22Rv1 (cell line): ENCODE data around the gene NUDT4B.
"Not testable (repeated sequence)": the region's sequence is repeated elsewhere in the genome, so short reads cannot be mapped to it uniquely, and the experiment has no call there.

Source experiments
- H3K27ac ChIP-seq: fragments of 450-650 bp; 2 replicates; pipeline ENCODE4 v1.5.1; 2017

NUDT4B gene

DNA sequence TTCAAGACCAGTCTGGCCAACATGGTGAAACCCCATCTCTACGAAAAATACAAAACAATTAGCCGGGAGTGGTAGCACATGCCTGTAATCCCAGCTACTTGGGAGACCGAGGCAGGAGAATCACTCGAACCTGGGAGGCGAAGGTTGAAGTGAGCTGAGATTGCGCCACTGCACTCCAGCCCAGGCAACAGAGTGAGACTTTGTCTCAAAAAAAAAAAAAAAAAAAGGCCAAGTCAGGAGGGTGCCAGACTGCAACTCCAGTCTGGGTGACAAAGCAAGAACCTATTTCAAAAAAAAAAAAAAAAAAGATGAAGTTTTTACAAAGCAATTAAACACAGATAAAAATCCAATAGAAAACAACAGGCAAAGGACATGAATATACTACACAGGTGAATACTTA lies 9.9 kb upstream of the NUDT4B start:
- H3K27ac ChIP-seq: not testable (repeated sequence)

DNA sequence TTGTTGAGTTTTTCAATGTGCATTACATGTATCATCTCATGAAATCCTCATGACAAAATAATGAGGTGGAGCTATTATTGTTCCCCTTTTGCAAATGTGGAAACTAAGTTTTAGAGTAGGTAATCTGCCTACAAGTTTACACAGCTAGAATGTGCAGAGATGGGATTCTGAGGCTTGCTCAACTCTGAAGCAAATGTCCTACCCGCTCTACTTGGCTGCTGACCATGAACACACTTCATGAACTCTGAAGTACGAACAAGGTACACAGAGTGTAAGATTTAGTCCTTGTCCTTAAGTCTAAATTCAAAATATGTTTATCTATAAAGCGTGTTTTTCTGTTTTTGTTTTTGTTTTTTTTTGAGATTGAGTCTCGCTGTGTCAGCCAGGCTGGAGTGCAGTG lies 5.4 kb upstream of the NUDT4B start:
- not testable (repeated sequence) for H3K27ac ChIP-seq

DNA sequence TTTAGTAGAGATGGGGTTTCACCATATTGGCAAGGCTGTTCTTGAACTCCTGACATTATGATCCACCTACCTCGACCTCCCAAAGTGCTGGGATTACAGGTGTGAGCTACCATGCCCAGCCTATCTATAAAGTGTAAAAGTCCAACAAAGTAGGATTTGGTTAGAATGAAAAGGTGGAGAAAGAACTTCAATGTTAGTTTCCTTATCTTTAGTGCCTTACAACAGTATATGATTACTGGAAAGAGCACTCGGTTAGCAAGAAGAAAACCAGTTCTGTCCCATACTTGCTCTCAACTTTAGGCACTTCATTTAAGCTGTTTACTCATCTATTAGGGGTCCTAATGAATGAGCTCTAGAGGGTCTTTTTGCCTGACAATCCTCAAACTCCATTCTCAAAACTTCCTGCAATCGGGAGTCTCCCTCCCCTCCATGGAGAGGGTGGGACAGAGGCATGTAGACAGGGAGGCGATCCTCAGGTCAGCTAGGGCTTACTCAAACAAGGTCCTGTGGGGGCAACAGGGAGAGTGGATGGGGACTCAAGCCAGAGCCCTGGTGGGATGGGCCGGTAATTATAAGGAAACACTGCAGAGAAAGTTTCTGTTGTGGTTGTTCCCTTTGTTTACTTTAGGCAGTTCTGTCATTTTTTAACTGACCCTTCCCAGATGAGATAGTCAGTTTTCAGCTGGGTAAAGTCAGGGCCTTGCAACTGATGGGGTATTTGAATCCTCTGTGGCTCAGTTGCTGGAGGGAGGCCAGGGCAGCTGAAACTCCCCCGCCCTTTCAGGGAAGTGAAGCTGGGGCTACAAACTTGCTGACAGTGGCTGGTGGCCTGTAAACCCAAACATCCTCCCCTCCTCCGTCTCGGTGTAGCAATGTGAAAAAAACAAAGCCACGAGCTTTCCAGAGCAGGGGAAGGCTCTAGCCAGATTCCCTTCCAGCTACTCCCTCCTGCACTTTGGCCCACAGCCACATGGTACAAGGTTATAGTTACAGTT lies 4.6 kb upstream of the NUDT4B start:
- H3K27ac ChIP-seq: not testable (repeated sequence)

DNA sequence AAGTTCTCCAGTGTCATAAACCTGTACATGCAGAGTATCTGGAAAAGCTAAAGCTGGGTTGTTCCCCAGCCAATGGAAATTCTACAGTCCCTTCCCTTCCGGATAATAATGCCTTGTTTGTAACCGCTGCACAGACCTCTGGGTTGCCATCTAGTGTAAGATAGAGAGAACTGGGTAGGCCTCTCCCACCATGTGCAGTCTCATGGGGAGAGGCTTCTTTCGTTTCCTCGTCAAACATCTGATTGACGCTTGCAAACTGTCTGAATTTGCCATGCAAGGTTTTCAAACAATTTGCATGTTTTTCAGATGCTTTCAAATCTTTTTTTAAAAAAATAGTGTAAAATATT lies 734 bp downstream of the NUDT4B start:
- H3K27ac ChIP-seq: not testable (repeated sequence)

DNA sequence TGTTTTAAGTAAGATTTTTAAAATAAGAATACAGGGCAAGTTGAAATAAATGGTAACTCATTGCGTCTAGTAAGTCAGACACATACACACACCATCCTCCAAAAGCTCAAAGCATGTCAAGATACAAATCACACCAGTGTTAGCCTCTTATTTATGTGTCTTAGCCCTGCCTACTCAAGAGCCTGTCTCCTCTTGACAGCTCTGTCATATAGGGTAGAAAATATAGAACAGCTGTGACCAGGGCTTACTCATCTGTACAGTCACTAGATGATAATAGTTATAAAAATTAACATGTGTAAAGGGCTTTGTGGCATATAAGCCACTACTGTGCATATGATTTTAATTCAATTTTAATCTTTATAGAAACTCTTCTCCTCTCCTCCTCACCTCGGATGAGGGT lies 7.7 kb downstream of the NUDT4B start:
- not testable (repeated sequence) for H3K27ac ChIP-seq

DNA sequence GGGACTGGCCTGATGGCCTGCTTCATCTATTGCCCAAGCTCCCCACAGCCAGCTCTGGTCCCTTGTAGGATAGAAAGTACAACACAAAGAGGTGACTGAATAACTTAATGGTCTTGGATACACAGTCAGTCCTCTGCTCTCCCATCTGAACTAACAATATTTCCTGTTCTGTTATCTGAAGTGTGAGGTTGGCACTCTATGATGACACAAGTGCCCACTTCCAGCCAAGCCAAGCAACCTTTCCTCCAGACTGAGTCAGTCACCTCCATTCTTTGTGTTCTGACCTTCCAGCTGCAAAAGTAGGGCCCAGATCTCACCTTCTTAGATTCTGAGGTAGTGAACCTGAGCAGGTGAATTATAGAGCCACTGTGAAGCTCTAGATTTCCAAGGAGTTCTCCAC lies 8.9 kb downstream of the NUDT4B start:
- not testable (repeated sequence) for H3K27ac ChIP-seq

DNA sequence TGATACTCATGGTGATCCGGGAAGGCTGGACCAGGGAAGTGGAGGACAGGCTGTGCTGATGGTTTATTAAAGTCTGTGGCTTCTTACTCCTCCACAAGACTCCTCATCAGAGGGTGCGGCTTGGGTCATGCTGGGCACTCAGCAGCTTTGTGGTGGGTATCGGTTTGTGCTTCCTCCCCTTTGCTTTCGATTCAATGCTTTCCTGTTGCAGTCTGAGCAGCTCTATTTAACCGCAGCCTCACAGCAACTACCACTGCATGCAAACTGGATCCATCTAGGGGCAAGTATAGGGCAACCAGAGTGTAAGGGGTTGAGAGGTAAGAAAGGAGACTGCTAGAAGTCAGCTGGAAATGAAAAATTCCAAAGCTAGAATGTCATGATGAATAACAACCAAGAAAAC lies 9.8 kb downstream of the NUDT4B start:
- H3K27ac ChIP-seq: not testable (repeated sequence)

DNA sequence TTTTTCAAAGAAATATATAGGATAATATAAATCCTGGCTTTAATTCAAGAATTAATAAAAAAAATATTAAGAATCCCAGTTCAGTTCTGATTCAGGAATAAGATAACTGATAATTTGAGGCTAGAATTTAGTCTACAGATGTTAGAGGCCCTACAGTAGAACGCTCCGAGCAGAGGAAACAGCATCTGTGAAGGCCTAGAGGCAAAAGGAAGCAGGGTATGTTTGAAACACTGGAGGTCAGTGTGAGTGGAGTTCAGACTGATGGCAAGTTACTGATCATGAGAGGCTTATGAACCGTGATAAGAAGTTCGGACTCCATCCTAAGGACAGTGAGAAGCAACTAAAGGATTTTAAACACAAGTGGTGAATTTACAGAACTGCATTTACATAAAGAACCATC lies 10.4 kb downstream of the NUDT4B start:
- not testable (repeated sequence) for H3K27ac ChIP-seq

DNA sequence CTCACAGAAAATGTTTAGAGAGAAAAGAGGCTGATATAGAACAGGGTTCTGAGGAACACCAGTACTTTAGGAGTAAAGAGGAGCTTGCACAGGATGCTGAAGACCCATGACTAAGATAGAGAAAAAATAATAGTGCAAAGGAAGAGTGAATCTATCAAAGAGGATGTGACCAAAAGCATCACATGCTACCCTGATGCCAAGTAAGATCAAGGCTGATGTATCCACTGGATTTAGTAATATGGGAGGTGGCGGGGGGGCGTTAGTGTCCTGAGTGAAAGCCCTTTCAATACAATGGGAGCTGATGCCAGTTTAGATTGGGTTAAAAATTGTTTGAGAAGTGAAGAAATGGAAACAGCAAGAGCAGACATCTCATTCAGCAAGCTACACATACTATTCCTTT lies 11.2 kb downstream of the NUDT4B start:
- not testable (repeated sequence) for H3K27ac ChIP-seq

DNA sequence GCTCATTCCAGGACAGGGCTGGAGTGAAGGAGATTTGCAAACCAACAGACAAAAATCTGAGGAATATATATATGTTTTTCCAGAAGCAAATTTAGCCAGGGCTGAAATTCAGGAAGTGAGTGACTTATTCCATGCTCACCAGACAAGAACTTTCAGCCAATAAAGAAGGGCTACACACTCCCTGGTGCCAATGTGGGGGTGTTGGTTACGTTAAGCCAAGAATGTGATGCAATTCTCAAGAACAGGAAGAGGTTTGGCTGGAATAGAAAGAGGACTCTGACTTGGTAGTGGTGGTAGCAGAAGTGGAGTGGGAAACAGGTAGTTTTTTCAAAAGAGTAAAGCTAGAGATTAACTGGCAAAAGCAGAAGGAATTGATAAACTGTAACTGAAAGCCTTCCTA lies 11.6 kb downstream of the NUDT4B start:
- H3K27ac ChIP-seq: not testable (repeated sequence)

DNA sequence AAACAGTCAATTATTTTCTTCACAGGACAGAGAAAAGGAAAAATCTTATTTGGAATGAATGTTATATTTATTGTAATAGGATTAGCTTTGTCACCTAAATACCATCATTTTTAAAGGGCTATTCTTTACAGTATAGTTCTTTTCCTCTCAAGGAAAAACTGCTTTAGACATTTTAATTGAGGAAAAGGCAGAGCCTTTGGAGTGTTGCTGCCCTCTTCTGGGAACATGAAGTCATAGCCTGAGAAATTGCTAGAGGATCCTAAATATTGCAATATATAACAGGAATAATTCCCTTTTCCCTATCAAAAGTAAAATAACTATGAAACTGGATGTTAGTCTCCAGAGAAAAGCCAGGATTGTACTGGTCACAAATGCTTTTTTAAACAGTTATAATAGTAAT lies 12.8 kb downstream of the NUDT4B start:
- not testable (repeated sequence) for H3K27ac ChIP-seq

DNA sequence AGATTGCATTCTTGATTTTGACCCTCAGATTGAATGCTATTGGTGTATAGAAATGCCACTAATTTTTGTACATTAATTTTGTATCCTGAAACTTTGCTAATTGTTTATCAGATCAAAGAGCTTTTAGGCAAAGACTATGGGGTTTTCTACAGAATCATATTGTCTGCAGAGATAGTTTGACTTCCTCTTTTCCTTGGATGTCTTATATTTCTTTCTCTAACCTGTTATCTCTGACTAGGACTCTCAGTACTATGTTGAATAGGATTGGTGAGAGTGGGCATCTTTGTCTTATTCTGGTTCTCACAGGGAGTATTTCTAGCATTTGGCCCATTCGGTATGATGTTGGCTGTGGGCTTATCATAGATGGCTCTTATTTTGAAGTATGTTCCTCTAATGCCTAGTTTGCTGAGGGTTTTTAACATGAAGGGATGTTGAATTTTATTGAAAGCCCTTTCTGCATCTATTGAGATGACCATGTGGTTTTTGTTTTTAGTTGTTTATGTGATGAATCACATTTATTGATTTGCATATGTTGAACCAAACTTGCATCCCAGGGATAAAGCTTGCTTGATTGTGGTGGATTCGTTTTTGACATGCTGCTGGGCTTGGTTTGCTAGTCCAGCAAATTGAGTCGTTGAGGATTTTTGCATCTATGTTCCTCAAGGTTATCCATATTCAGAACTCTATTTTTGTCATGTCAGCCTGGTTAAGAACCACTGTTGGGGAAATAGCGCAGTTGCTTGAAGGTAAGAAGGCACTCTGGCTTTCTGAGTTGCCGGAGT lies 16.9 kb downstream of the NUDT4B start:
- H3K27ac ChIP-seq: not testable (repeated sequence)

DNA sequence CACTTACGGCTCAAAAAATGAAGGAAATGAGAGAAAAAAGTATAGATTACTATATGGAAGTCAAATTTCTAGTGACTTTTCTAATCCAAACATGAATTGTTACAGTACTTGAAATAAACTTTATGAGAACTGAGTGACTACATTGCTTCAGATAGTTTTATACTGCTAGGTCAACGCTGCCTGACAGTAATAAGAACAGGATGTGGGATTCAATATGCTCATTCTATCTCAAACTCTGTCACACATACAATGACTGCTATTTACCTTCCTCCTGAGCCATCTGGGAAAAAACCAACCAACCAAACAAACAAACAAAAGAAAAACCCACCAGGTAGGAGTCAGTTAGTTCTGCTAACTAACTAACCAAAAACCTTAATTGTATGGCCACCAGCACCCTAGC lies 20.0 kb downstream of the NUDT4B start:
- H3K27ac ChIP-seq: not testable (repeated sequence)

DNA sequence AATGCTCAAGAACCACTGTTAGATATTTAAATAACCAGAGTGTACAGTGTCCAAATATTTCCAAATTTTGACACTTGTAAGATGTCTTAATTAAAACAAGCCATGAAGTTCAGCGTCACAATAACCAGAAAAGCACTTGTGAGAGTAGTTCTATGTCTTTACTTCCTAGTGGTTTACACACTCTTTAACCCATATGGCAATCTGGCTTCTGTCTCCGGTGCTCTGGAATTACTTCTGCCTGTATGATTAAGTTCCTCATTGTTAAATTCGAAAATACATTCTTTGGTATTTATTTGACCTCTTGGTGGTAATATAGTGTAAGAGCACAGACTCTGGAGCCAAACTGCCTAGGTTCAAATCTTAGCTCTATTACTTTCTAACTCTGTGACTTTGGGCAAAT lies 20.9 kb downstream of the NUDT4B start:
- H3K27ac ChIP-seq: not testable (repeated sequence)

DNA sequence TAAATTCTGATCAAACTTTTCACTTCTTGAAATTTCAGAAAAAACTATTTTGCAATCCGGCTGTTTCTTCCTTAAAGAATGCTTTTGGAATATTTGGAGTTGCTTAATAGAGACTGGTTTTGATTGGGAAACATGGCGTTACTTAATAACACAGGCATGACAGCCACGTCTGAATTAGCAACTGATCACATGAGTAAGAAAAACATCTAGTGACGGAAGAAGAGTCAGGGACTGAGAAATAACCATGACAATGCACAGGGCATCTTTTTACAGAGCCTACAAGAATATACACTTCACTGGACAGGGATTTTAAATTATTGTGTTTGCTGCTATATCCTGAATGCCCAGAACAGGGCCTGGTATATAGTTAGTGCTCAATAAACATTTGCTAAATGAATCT lies 25.1 kb downstream of the NUDT4B start:
- H3K27ac ChIP-seq: not testable (repeated sequence)

DNA sequence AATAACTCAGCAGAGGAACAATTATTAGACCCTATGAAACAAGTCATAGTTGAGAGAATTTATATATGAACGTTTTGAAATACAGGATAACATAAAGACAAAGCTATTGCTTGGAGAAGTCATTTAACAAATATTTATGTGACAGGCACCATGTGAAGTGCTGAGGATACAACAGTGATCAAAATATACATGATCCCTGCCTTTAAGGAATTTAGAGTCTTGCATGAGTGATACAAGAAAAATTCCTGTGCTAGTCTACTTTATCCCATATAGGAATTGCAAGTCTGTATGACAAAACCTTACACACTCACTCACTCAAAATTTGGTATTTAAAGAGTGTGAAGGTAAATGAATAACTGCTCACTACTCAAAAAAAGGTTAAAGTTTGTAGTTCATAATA lies 25.5 kb downstream of the NUDT4B start:
- not testable (repeated sequence) for H3K27ac ChIP-seq

DNA sequence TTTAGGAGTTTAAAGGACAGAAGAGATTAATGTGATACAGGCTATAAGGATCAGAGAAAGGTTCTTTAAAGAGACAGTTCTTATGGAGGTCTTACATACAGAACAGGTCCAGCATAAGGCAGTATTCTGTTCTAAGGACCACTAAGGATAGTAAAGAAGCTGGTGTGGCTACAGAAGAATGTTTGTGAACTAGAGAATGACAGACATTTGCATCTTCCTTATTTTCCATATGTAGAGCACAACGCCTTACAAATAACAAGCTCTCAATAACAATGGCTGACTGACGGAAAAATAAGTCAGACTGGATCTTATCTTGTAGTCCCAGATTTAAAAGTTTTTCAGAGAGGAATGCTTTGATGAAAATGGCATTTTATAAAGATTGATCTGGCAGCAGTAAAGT lies 26.7 kb downstream of the NUDT4B start:
- not testable (repeated sequence) for H3K27ac ChIP-seq

DNA sequence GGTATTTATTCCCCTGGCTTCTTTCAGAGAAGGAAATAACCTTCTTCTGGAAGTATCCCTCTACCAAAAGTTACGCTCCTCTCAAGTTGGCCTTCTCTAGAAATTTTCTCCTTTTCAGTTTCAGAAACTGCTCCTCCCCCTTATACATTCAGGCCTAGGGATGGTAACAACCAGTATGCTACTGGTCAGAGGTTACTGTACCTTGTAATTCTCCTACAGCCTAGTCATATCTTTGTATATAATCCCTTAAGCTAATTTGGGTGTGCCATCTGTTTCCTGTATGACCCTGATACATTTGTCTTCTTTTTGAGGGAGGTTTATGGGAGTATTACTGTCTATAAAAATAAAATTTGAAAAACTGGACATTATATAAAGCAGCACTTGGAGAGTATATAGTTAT lies 29.1 kb downstream of the NUDT4B start:
- not testable (repeated sequence) for H3K27ac ChIP-seq

DNA sequence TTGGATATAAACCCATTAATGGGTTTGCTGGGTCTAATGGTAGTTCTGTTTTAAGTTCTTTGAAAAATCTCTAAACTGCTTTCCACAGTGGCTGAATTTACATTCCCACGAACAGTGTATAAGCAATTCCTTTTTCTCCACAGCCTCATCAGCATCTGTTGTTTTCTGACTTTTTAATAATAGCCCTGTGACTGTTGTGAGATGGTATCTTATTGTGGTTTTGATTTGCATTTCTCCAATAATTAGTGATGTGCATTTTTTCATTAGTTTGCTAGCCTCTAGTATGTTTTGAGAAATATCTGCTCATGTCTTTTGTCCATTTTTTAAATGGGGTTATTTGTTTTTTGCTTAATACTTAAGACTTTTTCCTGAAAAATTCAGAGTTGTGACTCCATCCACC lies 31.8 kb downstream of the NUDT4B start:
- not testable (repeated sequence) for H3K27ac ChIP-seq

DNA sequence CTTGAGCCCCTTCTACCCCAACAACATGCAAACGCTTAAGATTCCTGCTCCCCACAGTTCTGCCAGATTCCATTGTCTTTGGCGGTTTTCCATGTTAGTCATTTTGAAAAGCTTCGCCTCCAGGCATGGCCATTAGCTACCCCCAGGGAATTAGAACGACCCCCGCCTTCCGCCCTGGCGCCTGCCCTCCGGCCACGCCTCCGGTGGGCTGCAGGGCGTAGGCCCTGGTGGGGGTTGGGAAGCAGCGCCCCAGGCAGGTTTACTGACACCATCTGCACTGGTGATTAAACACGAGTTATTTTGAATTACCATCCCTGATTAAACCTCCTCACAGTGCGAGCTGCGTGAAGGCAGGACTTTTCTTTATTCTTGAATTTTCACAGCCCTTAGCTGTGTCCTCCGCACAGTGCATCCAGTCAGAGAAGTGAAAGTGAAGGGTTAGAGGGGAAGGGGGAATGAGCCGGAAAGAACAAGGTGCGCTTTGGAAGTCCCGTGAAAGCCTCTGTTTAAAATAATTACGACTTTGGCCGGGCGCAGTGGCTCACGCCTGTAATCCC lies 43.0 kb downstream of the NUDT4B start:
- not testable (repeated sequence) for H3K27ac ChIP-seq

DNA sequence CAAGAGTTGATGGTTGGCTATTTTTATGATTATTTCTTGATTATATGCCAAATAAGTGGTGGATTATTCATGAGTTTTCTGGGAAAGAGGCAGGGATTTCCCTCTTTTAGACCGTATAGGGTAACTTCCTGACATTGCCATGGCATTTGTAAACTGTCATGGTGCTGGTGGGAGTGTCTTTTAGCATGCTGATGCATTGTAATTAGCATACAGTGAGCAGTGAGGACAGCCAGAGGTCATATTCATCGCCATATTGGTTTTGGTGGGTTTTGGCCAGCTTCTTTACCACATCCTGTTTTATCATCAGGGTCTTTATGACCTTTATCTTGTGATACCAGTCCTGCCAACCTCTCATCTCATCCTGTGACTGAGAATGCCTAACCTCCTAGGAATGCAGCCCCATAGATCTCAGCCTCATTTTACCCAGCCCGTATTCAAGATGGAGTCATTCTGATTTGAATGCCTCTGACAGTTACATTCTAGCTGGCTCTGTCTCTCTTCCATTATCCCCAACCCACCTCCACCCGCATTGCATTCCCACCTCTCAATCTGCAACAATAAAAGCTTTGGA lies 45.3 kb downstream of the NUDT4B start:
- not testable (repeated sequence) for H3K27ac ChIP-seq
